Neural crest cell (in vitro differentiated cells): Measurements from ENCODE around the gene TMEM259. TPM values are rescaled to one million over a fixed set of nuclear protein-coding genes. Genes with fewer than 3 reads are reported as not detected.

ENCODE experiments used
- DNase-seq: peaks from one replicate; pipeline ENCODE4 v3.0.0; 2021; ENCODE audit warnings: low read depth, mixed read lengths, low spot score
- H3K27ac Mint-ChIP-seq: one replicate; pipeline ENCODE4 v1.8.0; 2021; ENCODE audit warnings: mild to moderate bottlenecking, mixed read lengths; ENCODE audit not compliant: unreplicated experiment
- H3K27me3 Mint-ChIP-seq: 2 replicates; pipeline ENCODE4 v1.8.0; 2021; ENCODE audit warnings: low read depth, mild to moderate bottlenecking, mixed read lengths
- H3K36me3 Mint-ChIP-seq: 2 replicates; pipeline ENCODE4 v1.8.0; 2021; ENCODE audit warnings: low read depth, mild to moderate bottlenecking, mixed read lengths
- H3K4me1 Mint-ChIP-seq: 2 replicates; pipeline ENCODE4 v1.8.0; 2021; ENCODE audit warnings: mixed read lengths
- H3K4me3 Mint-ChIP-seq: one replicate; pipeline ENCODE4 v1.8.0; 2021; ENCODE audit warnings: mild to moderate bottlenecking, mixed read lengths
- H3K9me3 Mint-ChIP-seq: 2 replicates; pipeline ENCODE4 v1.8.0; 2021; ENCODE audit warnings: mixed read lengths
- total RNA-seq: library from RNA; stranded (reverse); gene quantifications from 2 replicates; pipeline ENCODE4 v1.2.1, GENCODE V29; 2021
- TF ChIP-seq, protein P1 (sequence below): fragments of 200-600 bp; sonication (generic); conservative IDR thresholded peaks from 2 replicates; pipeline ENCODE4 v1.5.0; 2021; ENCODE audit warnings: antibody characterized with exemption, mild to moderate bottlenecking

The TMEM259 gene
- total RNA-seq, 1 donor from 2014 or later, result 170 TPM

DNA sequence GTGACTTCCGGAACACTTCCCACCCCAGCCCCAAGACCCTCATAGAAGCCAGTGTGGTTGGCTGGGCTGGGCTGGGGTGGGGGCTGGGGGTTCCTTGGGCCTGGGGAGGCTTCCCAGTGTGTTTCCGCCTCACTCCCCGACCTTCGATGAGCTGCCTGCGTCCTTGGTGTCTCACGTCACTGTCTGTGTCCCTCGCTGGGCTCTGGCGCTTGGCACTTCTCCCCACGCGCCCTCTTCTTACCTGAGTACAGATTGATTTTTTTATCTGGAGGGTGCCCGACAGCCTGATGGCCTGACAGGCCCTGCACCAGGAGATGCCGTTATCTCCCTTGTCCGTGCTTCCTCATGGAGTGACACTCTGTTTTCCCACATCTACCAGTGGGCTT is 28.3 kb downstream of the TMEM259 start:
- Mint-ChIP-seq H3K4me3 (no peak overlapping the region), H3K9me3 (no peaks in the 10 kb centered on the region)

DNA sequence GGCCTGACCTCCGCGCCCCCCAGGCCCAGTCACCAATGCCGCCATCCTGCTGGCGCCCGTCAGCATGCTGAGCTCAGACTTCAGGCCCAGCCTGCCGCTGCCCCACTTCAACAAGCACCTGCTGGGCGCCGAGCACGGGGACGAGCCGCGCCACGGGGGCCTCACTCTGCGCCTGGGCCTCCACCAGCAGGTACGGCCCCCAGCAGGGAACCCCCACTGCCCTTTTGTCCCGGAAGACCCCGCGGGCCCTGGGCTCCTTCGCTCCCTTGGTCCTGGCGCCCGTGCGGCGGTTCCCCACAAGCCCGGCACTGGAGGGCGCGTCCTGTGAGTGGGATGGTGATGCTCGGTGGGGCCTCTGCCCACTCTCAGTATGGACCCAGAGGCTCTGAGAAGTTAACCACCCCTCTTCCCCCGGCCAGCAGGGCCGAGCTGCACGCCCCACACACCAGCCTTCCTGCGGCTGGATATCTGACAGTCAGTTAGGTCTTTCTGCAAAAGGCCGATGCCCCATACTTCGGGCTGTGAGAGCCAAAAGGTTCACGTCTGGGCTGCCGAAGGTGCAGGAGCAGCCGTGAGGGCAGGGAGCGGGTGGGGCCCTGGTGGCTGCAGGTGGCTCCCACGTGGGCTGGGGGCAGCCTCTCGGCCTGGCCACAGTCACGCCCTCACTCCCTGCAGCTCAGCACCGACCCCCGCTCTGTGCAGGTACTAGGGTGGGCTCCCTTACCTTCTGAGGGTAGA is 28.8 kb downstream of the TMEM259 start:
- TF ChIP-seq, protein P1, sequence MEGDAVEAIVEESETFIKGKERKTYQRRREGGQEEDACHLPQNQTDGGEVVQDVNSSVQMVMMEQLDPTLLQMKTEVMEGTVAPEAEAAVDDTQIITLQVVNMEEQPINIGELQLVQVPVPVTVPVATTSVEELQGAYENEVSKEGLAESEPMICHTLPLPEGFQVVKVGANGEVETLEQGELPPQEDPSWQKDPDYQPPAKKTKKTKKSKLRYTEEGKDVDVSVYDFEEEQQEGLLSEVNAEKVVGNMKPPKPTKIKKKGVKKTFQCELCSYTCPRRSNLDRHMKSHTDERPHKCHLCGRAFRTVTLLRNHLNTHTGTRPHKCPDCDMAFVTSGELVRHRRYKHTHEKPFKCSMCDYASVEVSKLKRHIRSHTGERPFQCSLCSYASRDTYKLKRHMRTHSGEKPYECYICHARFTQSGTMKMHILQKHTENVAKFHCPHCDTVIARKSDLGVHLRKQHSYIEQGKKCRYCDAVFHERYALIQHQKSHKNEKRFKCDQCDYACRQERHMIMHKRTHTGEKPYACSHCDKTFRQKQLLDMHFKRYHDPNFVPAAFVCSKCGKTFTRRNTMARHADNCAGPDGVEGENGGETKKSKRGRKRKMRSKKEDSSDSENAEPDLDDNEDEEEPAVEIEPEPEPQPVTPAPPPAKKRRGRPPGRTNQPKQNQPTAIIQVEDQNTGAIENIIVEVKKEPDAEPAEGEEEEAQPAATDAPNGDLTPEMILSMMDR, result no peak
- H3K27me3 Mint-ChIP-seq, result peaks cover 22% of the 10 kb centered on the region
- H3K9me3 Mint-ChIP-seq, result no peaks in the 10 kb centered on the region
- DNase-seq, result no peak
- H3K36me3 Mint-ChIP-seq, result peaks cover 2% of the 10 kb centered on the region
- no peak overlapping the region for H3K4me3 Mint-ChIP-seq
- H3K27ac Mint-ChIP-seq, result no peak overlapping the region
- H3K4me1 Mint-ChIP-seq, result no peaks in the 10 kb centered on the region

More for the DNA sequence above, 28.3 kb downstream of the TMEM259 start:
- Mint-ChIP-seq H3K4me1 (no peaks in the 10 kb centered on the region), H3K27ac (no peak overlapping the region), H3K27me3 (peaks cover 27% of the 10 kb centered on the region), H3K36me3 (peaks cover 2% of the 10 kb centered on the region)
- no peak for DNase-seq
- TF ChIP-seq, protein P1, result no peak

DNA sequence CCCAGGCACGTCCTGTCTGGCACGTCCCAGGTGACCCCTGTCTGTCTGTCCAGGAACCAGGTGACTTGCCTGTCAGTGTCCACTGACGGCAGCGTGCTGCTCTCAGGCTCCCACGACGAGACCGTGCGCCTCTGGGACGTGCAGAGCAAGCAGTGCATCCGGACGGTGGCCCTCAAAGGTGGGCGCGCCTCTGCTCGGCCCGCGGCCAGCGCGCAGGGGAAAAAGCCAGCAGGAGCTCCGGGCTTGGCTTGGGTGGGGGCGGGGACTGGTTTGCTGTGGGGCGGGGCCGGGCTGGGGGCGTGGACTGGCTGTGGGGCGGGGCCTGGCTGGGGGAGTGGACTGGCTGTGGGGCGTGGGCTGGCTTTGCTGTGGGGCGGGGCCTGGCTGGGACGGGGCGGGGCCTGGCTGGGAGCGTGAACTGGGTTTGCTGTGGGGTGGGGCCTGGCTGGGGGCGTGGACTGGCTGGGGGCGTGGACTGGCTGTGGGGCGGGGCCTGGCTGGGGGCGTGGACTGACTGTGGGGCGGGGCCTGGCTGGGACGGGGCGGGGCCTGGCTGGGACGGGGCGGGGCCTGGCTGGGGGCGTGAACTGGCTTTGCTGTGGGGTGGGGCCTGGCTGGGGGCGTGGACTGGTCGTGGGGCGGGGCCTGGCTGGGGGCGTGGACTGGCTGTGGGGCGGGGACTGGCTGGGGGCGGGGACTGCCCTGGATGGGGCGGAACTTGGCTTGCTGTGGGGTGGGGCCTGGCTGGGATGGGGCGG is 29.6 kb downstream of the TMEM259 start:
- H3K4me3 Mint-ChIP-seq, result no peak overlapping the region
- peaks cover 16% of the 10 kb centered on the region for H3K27me3 Mint-ChIP-seq
- no peak for DNase-seq
- H3K9me3 Mint-ChIP-seq, result no peaks in the 10 kb centered on the region
- peaks cover 2% of the 10 kb centered on the region for H3K36me3 Mint-ChIP-seq
- no peak overlapping the region for H3K27ac Mint-ChIP-seq
- H3K4me1 Mint-ChIP-seq, result no peaks in the 10 kb centered on the region
- TF ChIP-seq, protein P1, result no peak

DNA sequence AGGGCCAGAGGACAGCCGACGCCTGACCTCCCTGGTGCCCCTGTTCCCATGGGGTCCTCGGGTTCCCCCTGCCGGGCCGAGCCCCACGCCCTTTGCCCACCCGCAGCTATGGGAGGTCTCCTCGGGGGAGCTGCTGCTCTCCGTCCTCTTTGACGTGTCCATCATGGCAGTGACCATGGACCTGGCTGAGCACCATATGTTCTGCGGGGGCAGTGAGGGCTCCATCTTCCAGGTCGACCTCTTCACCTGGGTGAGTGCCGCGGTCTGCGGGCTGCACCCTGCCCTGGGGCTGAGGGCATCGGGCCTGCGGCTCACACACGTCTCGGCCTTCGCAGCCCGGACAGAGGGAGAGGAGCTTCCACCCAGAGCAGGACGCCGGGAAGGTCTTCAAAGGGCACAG is 30.2 kb downstream of the TMEM259 start:
- Mint-ChIP-seq H3K4me3 (no peak overlapping the region), H3K36me3 (peaks cover 2% of the 10 kb centered on the region), H3K9me3 (no peaks in the 10 kb centered on the region), H3K4me1 (peaks cover under 1% of the 10 kb centered on the region), H3K27ac (no peak overlapping the region), H3K27me3 (peaks cover 10% of the 10 kb centered on the region)
- DNase-seq, result no peak
- TF ChIP-seq, protein P1, result no peak

DNA sequence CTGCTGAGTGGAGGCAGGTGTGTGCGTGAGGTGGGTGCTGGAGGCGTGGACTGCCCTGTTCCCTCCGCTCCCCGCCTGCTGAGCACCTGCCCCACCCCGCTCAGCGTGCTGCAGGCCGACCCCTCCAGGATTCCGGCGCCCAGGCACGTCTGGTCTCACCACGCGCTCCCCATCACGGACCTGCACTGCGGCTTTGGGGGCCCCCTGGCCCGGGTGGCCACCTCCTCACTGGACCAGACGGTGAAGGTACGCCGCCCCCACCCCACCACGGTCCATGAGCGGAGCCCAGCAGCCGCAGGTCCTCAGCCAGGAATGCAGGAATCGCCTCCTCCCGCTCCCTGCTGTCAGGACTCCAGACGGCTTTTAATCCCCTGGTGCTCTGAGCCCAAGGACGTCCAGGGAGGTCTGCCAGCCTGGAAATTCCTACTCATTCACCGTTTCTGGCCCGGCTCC is 30.8 kb downstream of the TMEM259 start:
- Mint-ChIP-seq H3K4me1 (peaks cover 5% of the 10 kb centered on the region), H3K9me3 (no peaks in the 10 kb centered on the region), H3K36me3 (peaks cover 2% of the 10 kb centered on the region), H3K27me3 (peaks cover 4% of the 10 kb centered on the region), H3K27ac (no peak overlapping the region), H3K4me3 (no peak overlapping the region)
- TF ChIP-seq, protein P1, result no peak
- no peak for DNase-seq
